ENCODE data around the gene ENPP7. TPM values are rescaled to one million over a fixed set of nuclear protein-coding genes. Genes with fewer than 3 reads are reported as not detected.

Gene ENPP7
- total RNA-seq, 1 donor from 2014 or later, result 2.9 TPM

DNA sequence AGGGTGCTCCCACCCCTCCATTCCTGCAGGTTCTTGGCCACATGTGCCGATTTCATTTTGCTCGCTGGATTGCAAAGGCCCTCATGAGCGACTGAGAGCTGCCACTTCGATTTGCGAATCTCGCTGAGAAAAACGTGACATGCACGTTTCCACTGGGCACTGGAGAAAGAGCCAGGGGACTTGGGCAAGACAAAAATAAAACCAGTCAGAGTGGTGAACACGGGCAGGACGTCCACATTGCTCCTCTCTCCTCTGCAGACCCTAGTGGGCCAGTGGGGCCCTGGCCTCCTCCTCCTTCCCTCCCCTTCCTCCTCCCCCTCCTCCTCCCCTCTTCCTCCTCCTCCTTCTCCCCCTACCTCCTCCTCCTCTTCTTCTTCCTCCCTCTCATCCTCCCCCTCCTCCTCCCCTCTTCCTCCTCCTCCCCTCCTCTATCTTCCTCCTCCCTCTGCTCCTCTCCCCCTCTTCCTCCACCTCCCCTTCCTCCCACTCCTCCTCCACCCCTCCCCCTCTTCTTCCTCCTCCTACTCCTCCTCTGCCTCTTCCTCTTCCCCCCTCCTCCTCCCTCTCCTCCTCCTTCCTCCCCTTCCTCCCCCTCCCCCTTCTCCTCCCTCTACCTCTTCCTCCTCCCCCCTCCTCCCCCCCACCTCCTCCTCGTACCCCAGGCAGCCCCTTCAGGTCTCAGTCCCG, 28.1 kb upstream of the ENPP7 start:
- no peak for ATAC-seq

DNA sequence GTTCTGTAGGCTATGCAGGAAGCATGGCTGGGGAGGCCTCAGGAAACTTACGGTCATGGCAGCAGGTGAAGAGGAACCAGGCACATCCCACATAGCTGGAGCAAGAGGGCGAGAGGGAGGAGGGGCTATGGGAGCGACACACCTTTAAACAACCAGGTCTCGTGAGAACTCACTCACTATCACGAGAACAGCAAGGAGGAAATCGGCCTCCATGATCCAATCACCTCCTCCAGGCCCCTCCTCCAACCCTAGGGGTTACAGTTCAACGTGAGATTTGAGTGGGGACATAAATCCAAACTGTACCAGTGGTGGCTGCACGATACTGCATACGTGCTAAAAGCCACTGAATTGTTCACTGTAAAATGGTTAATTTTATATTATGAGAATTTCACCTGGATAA, 26.1 kb upstream of the ENPP7 start:
- DNase-seq (ENCODE audit: low spot score) (no peak), ATAC-seq (no peak)

More for the DNA sequence above, 28.1 kb upstream of the ENPP7 start:
- DNase-seq (ENCODE audit: low spot score), result no peak

DNA sequence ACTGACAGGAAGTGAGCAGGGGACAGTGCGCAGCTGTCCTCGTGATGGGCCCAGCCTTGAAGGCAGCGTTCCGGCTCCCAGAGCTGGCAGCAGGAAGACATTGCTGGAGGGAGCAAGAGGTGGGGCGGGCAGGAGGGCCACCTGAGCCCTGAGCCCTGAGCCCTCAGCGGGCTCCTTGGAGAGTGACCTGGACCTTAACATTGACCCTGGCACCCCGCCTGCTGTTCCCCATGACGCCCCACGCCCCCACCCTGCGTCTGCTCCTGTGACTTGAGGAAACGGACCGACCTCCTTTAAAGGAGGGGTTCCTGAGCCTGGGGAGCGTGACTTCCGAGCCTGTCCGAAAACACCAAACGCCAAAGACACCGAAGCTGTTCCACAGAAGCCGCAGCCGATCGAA, 25.1 kb upstream of the ENPP7 start:
- no peak for DNase-seq (ENCODE audit: low spot score)
- no peak for ATAC-seq

DNA sequence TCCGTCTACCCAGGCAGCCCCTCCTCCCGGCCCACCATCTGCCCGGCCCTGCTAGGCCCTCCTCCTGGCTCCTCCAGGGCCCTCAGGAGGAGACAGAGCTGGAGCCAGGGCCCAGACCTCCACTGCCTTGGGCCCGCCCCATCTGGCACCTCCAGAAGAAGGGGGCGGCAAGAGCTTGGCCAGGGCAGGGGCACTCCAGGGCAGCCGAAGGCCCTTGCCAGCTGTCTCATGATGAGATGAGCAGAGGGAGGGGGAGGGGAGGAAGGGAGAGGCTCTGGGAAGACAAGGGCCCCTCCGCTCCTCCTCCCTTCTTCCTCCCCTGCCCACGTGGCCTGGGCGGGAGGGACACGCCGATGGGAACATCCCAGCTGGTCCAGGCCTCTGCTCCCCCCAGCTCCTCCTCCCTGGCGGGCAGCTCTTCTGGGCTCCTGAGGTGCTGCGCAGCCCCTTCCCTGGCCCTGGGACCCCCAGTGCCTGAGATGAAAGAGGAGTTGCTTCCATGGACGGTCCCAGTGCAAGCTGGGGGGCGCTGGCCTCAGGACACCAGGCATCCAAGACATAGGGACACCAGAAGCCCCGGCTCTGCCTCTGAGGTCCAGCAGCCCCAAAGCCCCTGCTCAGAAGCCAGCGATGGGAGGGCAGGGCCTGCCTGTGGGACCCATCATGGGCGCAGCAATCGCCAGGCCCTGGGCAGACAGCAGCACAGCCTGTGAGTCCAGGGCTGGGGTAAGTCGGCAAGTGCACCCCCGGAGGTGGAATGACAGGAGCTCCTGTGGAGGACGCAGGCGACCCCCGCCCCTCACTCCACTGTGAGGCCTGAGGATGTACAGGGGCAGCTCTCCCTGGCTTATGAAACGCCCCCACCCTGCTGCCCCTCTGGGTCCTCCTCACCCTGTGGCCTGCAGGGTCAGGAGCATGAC, 23.6 kb upstream of the ENPP7 start:
- no peak for ATAC-seq
- DNase-seq (ENCODE audit: low spot score), result no peak

DNA sequence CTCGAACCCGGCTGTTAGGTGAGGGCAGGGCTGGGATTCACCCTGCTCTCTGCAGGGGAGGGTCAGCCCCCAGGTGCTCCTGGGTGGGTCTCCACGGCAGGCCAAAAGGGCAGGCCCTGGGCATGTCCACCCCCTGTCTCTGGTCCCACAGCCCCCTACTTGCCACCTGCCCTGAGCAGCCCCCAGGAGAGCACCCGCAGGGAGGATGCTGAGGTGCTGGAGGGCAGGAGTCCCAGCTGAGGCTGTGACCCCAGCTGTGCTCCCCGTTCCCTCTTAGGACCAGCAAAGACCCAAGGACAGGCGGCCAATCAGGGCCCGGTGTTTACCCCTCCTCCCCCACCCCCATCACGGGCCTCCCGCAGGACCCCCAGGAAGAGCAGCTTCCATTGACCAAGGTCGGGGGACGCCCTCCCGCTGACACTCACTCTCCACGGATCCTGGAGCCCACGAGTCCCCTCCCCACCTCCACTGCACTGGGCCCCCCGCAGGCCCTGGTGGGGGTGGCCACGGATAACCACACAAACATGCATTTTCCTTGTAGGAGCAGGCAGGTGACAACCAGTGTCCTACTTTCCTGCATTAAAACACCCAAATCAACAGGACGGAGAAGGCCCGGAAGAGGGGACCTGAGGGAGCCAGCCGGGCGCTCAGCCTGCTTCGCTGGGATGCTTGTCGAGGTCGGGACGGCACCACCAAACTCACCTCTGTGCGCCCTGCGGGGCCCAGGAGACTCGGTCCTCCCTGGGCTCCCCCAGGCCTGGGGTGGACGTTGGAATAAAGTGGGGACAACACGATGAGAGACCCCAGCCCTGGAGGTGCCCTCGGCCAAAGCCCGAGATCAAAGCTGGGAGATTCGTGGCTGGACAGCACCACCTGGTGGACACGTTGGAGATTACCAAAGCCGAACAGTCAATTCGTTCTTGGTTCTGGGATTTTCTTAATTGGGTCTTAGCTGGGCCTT, 22.5 kb upstream of the ENPP7 start:
- ATAC-seq (peak; percentile 78), DNase-seq (ENCODE audit: low spot score) (no peak)

DNA sequence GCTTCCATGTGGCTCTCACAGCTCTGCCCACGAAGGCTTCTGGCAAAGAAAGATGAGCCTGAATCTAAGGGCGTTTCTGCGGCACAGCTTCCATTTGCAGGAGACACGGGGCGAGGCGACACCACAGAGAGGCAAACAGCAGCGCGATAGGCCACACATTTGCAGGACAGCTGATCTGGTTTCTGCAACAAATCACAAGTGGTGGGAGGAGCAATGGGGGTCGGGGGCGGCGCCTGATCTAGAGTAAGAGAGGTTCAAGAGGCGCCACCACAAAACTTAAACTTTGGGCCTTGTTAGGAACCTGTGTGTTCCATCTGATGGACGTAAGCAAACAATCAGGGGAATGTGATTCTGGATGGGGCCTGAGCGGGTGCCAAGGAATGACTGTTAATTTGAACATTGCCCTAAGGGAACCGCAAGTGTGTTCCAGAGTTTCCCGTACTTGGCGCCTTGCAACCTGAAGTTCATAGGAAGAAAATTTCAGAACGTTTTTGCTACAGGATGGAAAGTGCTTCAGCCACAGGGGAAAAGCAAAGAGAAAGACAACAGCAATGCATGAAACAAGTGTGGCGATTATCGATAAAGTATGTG, 18.9 kb upstream of the ENPP7 start:
- no peak for DNase-seq (ENCODE audit: low spot score)
- peak; percentile 14 for ATAC-seq

DNA sequence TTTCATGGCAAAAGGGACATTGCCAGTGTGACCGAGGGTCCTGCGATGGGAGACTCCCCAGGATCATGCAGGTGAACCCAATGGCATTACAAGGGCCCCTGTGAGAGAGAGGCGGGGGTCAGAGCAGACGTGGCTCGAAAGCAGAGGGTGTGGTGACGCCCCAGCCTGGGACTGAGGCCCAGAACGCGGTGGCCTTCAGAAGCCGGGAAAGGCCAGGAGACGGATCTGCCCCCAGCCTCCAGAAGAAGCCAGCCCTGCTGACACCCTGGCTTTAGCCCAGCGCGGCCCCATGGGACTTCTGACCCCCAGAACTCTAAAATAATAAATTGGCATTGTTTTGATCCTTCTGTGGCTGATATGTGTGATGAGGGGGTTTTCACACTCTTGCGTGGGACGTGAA, 17.4 kb upstream of the ENPP7 start:
- ATAC-seq (no peak), DNase-seq (ENCODE audit: low spot score) (no peak)

DNA sequence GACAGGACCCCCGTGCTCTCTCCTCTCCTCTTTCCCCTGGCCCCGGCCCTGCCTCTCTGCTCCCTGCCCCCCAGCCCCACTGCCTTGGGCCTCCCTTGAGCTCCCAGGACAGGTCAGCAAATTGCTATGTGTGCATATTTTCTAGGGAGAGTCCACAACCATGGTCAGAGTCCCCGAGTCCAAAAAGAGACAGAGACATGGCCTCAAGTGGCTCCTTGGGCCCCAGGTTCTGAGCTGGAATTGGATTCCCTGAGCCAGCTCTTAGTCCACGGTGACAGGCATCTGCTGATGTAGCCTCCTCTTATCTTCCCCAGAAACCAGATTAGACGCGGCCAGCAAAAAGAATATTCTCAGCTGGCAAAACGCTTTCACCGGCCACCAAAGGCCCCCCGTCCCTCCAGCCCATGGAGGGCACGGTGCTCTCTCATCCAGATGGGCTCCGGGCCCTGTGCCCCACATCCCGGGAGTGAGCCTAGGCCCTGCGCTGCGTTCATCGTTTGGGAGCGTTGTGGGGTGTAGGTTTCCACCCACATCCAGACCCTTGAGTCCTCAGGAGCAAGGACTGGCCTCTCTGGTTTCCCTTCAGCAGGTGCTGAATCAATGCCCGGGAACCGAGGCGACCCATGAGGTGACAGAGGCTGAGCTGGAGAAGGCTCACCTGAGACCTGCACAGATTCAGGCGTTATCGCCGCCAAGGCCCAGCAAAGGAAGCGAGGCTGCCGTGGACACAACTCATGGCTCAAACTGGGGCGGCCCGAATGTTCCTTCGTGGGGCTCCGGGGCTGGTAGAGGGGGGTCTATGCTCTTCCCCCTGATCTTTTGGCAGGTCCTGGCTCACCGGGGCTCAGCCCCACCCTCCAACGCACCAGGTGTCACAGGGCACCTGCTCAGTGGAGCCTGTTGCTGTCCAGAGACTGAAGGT, 16.3 kb upstream of the ENPP7 start:
- ATAC-seq, result no peak
- DNase-seq (ENCODE audit: low spot score), result no peak

DNA sequence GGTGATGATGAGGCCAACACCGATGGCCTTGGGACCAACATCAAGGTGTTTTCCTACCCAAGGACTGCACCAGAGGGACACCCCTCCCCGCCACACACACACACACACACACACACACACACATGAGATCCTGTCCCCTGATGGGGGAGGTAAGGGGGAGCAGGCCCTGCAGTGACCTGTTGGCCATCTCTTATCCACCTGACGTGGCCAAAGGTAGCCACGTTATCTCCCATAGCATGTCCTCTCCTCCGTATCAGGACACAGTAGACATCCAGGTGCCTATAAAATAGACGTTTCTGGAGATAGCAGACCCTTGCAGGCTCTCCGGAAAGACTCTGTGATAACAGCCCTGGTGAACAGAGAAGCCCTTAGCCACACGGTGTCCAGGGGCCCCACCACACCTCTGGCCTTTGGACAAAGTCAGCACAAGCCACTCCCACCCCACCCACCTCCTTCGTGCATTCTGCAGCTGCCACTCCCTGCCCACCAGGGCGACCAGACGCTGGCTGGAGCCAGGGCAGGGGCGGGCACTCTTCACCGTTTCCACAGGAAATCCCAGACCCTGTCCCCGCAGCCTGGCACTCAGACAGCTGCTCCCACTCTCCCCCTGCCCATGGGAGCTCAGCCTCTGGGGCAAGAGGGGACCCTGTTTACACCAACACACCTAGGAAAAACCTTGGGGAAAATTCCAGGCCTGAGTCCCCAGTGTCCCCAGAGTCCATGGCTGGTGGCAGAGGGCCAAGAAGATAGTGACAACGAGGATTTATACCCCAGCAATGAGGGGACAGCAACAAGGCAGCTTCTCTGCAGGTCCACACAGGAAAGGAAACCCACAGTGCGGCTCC, 15.4 kb upstream of the ENPP7 start:
- ATAC-seq (no peak), DNase-seq (ENCODE audit: low spot score) (no peak)

DNA sequence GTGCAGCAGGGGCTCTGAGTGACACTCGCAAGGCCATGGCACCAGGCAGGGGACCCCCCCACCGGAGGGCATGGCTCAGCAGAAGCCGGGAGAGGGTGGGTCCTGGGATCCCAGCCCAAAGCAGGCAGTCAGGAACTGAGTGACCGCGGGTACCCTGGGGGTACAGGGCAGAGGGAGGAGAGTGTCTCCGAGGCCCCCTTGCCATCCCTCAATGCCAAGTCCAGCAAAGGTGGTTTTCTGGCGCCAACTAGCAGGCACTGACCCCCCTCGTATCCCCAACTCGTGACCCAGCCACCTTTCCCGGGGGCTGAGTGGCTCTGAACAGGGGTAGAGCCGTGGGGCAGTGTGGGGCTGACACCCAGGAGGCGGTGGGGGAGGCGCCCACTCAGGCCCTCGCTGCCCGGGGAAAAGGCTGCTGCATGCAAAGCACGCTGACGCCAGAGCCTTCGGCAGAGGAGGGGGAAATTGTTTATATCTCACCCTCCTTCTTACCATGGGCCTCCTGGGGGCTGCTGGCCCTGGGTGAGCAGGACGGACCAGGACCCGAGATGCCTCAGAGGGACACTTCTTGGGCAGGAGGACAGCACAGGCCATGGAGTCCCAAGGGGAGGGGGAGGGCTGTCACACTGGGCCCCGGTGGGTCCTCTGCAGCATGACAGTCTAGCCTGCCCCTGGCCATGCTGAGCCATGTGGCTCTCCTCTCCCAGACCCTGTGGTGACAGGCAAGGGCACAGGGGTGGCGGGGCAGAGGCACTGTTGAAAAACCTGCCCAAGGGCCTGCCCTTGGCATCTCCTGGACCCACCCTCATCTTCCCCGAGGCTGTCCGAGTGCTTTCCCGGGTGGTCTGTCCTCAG, 14.6 kb upstream of the ENPP7 start:
- no peak for DNase-seq (ENCODE audit: low spot score)
- ATAC-seq, result no peak

DNA sequence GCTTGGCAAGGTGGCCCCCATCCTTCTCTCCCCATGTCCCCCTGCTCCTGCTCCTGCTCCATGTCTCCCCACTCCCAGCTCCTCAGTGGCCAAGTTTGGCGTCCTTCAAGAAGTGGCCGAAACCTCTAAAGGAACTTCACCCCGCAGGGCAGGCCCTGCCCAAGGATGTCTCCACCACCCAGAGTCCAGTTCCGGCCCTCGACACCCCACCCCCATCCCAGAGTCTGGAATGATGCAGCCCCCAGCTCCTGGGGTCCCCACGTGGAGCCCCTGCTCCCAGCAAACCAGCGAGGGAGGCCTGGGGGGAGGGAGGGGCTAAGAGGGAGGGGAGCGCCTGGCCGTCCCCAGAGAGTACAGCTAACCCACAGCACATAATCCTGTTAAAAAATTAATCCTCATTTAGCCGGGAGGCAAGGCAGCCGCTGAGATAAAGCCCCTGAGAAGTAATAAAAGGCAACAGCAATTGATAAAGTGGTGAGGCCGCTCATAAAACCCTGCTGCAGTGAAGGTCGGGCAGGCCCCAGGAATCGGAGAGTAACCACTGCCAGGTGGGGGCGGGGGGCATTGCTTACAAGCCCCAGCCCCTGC, 9.9 kb upstream of the ENPP7 start:
- ATAC-seq (no peak), DNase-seq (ENCODE audit: low spot score) (no peak)

DNA sequence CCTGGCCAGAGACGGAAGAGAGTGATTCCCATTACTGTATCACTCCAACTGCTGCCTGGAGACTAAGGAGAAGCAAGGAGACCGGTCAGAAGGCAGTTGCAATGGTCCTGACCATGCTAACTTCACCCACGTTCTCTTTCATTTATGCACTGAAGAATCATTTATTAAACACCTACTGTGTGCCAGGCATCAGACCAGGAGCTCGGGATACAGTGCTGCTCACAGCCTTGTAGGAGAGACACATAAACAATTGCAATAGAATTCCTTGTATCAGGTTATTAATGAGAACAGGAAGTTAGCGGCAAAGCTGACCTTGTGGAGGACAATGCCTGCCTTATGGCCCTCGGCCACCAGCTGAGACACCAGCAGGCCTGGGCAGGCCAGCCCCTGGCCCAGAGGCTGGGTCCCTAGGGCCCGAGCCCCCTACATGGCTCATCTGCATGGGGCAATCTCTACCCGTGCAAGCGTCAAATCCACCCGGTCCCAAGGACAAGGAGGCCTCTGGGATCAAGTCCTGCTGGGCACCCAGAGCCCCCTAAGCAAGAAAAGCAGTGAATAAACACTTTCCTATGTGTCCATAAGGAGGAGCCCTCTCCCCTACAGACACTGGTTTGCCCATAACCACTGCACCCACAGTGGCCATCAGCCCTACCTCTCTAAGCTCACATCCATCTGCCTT, 8.6 kb upstream of the ENPP7 start:
- DNase-seq (ENCODE audit: low spot score) (no peak), ATAC-seq (peak; percentile 21)

DNA sequence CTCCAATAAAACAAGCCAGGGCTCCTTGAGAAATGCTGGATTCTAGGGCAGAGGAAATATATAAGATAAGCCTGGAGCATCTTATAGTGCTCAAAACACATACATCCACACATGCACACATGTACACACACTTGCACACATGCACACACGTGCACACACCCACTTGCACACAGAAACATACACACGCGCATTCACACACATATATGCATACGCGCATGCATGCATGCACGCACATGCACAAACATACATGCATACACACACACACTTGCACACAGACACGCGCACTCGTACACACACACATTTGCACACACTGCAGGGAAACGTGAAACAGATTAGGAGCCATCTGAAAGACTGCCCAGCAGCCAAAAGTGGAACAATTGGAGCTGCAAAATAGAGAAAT, 8.0 kb upstream of the ENPP7 start:
- ATAC-seq (no peak), DNase-seq (ENCODE audit: low spot score) (no peak)

DNA sequence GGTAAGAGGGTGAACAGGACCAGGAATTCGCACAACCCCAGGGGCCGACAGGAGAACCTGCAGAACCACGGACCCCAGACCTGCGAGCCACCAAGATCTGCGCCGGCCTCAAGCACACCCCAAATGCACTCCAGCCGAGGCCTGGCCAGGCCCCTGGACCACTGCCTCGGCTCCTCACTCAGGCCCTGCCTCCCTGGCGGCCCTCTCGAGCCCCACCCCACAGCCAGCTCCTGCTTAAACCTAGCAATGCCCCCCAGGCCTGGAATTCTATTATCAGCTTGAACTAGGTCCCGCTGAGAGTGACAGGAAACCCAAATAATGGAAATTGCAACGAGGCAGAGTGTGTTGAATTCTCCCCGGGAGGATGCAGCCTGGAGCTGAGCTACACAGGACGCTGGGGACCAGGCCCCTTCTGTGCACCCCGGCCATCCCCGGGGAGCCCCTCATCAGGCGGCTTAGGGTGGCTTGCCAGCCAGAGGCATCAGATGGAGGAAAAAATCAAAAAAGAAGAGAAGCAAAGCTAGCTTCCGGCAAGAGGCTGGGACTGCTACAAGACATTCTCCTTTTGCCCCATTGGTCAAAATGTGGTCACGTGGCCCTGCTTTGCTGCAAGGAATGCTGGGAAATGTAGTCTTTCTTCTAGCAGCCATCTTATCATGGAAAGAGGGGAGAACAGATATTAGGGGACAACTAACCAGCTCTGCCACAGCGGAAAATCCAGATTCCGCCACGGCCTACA, 2.4 kb upstream of the ENPP7 start:
- peak; percentile 88 for DNase-seq (ENCODE audit: low spot score)
- peak; percentile 64 for ATAC-seq

DNA sequence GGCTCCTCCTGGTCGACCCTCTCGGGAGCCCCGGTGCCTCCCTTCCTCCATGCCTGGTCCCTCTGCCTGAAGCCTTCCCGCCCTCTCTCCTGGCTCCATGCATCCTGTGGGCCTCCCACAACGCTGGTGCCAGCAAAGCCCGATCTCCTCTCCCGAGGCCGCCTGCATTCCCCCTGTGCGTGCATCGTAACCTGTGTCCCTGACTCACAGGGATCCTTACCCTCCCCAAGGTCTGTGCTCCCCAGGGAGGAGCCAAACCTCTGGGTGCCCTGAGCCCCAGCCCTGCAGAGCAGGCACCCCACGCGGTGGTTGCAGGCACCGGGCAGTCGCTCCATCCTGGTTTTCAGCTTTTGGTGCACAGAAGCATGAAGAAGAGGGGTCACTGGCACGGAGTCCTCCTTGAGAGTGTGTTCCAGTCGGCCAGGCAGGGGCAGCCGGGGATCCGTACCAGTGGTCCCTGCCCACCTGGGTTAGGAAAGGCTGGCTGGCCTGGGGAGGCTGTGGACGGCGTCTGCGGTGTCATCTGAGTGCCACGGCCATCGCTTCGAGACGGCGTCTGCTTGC, 1.8 kb upstream of the ENPP7 start:
- no peak for DNase-seq (ENCODE audit: low spot score)
- peak; percentile 1 for ATAC-seq

DNA sequence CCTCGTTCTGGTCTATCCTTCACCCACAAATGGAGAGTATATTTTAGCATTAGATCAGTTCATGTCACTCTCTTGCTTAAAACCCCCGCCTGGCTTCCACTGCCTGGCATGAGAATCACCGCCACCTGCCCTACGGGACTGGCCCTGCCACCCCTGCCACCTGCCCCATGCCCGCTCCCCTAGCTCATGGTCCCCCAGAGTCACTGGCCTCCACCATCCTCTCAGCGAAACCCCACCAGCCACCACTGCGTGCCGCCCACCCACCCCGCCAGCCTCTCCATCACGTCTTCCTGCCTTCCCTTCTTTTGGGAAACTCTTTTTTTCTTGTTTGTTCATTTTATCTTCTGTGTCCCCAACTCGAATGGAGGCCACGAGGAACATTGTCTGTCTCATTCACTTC, 982 bp upstream of the ENPP7 start:
- ATAC-seq, result no peak
- DNase-seq (ENCODE audit: low spot score), result no peak

All from left lobe of liver (tissue), 2 donors.